GM18498 (cell line): Measurements from ENCODE around the gene DAB1.

Experiments
- ATAC-seq: cut with Tn5 transposase; IDR thresholded peaks from one replicate; pipeline ENCODE4 v1.9.1; 2021; ENCODE audit warnings: mild to moderate bottlenecking, moderate library complexity; ENCODE audit not compliant: unreplicated experiment

DAB1 gene

DNA sequence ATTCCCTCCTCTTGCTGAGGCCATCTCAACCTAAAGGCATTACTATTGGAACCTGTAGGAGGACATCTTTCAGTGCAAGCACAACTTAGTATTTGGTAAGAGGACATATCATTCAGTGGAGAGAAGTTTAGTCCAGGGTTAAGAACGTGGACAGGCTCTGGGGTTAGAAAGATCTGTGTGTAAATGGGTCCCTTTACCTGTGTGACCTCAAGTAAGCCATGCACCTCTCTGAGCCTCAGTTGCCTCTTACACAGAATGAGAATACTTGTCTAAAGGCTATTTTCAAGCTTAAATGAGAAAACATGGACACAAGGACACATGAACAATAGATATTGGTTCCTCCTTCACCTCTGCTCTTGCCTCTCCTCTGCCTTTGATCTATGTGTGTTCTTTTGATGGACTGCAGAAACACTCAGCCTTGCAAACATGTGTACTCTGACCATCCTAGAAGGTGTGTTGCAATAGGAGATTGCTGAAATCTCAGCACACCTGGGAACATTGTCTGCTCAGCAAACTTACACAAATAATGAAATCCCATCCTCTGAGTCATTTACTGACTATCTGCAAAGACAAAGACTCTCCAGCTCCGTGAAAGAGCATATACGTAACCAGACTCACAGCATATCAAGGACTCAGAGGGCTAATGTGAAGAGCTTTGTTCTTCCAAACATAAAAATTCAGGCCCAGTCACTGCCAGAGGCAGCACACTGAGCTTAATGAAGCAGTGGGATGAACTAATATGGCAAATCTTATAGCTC is 143.8 kb downstream of the DAB1 start:
- no peak for ATAC-seq

DNA sequence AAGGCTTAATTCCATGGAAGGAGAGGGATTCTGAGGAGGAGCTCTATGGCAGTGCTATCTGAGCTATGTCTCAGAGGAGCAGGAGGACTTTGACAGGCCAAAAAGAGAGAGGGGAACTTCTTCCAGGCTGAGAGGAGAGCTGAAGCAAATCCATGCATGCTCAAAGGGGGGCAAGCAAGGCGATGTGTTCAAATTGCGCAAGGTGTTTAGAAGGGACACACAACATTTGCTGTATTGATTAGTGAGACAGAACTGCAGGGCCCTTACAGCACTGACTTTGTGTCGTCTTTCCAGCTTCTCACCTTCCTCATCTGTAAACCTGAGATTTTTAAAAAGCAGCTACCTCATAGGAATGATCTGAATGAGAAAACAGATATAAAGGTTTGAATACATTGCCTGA is 145.3 kb downstream of the DAB1 start:
- ATAC-seq = no peak

DNA sequence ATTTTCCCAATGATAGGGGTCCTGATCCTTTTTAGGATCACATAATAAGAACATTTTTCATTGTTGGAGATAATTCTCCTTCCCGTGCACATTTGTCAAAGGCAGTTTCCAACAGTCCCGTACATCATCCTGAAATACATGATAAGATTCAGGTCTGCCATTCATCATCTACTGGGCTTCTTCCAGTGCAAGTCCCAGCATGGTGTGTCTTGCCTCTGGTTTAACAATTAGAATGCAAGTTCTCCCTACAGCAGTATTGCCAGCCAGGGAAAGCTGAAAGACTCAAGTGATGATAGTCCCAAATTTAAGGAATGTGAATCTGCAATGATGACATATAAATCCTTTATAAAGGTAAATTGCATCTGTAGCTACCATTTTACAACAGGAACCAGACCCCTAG is 146.2 kb downstream of the DAB1 start:
- ATAC-seq = no peak

DNA sequence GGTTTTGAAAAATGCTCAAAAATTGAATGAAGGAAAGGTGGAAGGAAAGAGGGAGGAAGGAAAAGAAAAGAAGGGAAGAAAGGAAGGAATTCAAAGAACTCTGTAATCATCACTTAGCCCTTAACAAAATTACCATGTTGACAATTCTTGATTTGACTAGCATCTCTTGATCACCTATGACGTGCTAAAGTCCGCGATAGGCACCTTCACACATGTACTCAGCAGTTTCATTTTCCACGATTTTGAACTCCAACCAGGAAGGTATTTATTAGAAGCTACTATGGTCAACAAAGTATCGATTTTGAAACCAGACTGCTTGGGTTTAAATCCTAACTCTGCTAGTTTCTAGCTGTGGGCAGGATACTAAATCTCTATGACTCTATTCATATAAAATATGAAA is 146.9 kb downstream of the DAB1 start:
- ATAC-seq = no peak

DNA sequence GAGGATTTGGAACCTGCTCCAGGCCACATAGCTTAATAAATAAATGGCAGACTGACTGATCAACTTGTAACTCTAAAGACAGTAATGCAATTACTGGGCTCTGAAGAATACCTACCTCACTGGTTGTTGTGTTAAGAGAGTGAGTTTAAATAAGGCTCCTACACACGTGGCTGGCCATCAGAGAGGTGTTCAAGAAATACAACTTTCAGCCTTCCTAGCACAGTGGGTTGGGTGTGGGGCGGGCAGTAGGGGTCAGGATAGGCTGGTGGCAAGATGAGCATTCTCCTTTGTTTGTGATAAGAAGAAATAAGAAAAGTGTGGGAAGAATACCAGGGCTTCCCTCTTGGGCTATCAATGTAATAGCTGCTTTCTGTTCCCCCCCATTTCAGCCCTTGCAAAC is 151.3 kb downstream of the DAB1 start:
- ATAC-seq = no peak

DNA sequence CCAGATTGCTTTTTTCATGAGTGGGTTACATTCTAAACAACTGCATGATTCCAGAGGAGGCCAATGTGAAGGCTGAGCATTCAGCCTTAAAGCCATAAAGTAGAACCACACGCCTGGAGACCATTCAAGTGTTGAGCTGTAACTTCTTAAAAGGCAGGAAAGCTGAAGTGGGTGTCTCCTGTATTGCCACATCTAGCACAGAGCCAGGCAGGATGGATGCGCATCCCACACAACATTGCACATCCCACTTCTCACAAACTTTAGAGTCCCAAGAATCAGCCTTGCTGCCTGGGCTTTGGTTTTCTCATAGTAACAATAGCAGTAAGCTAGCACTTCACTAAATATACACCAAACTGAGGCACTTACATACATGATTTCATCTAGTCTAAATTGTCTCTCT is 151.7 kb downstream of the DAB1 start:
- ATAC-seq = no peak

DNA sequence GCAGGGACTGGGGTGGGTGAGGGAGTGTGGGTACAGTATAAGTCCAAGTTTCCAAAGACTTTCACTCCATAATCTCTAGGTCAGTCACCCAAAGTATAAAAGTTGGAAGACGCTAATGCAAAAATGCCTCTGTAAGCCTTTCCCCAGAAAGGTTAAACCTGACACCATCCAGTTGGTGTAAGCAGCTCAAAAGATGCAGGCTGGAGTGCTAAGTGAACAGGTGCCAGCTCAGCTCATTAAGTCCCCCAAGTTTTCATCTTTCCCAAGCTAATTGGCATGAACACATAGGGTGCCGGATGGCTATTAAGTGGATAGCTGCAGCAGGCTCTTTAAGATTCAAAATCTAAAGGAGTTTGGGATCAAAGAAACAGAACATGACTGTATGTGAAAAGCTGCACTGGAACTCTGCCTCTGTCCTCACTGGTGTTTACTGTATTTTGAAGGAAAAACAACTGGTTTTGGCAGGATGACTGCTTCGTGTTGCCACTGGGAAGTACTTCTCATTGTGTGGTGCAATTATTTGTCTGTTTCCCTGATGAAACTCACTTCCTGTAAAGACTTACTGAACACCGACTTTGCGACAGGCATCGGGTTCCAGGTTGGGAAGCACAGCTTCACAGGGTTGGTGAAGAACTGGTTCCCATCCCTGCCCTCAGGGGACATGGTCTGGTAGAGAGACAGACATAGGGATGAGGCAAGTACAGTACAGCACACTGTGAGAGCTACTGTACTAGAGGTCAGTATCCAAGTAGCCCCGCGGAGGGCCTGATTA is 152.7 kb downstream of the DAB1 start:
- no peak for ATAC-seq

DNA sequence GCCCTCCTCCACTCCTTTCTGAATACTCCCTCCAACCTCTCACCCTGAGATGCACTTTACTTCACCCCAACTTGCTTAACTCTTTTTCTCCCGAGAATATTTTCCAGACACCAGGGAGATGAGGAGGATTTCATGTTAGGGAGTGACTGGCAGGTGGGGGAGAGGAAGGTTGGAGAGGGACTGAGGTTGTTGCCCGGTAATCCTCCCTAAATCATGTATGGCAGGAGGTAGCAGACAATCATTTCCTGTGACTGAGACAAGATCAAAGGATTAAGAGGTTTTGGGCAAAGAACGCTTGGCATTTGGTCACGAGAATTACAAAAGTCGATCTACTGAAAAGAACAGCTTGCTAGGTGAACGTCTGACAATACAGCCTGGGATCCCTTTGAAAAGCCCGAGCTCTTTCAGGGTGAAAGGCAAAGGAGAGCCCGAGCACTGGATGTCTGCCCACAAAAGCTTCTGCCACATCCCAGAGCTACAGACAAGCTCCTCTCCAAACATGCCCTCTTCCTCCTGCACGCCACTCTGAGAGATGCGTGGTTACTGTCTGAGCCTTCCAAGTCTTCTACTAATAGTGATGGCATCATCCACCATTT is 154.1 kb downstream of the DAB1 start:
- no peak for ATAC-seq

DNA sequence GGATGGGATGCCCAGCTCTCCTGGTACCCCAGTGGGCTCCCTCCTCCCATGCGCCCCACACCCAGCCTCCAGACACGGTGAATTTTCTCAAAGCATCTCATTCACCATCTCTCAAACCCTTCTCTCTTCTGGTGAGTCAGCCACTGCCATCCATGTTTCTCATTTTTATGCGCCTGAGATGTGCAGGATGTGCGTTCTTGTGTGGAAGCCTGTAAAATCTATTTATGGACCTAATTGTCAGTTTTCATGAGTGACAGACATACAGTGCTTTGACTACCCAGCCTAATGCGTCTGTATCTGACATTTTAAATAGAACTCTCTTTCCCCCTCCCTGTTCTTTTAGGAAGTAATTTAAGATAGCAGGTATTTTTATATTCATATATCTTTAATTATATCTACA is 158.8 kb downstream of the DAB1 start:
- no peak for ATAC-seq

DNA sequence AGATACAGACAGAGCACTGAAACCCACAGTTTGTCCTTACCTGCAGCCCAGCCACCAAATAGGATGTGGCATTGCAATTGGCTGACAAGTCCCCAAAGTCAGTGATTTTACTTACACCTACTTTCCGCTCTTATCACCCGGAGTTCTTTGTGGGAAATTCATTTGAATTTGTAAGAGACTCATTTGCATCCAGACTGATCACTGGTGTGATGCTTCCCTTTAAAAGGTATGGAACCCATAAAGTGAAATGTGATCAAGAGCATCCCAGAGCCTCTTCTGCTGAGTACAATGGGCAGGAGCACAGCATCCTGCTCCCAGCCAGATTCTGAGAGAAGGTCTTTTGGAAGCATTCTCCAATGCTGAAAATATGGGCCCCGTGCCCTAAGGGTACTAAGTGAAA is 161.4 kb downstream of the DAB1 start:
- ATAC-seq = no peak

DNA sequence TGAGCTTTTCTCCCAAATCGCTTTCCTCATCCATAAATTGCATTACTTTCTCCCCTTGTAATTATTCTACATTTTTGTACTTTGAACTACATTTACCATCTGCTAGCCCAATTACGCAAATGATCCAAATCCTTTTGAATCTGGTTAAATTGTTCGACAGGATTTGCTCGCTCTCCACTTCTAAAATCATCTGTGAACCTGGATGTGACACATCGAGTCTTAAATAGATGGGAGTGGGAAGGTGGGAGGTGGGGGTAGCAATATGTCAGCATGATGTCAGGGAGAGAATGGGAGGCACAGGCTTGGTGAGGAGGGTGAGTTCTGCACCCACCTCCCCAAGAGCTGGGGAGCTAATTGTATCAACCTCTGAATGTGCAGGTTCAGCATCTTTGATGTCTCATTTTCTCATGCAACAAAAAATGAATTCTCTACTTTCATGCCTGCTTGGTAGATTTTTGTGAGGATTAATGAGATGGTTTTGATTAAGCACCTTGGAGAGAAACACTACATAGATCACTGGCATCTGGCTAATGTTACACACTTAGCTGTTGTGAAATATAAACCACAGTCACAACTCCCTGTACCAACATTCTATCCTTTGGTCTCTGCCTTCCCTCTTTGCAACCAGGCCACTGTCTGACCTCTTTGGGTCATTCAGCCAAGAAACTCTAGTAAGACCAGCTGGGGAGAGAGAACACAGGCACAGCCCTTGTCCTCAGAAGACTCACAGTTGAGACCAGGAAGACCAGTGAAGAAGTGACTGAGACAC is 165.1 kb downstream of the DAB1 start:
- ATAC-seq = no peak

DNA sequence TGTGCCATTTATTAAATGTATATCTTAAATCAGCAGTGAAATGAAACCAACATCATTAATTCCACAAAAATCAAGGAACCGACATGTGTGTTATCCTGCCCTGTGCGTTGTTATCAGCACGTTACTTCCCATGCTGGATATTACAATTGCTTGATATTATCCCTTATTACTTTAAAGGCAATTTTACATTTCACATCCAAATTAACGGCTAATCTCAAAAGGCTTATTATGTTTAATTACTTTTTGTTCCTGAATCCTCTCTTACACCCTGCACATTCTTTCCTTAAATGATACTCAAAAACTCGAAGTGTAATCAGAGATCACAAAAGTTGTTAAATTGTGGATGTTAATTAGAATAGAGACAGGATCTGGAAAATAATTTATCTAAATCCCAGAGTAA is 167.9 kb downstream of the DAB1 start:
- ATAC-seq = no peak

DNA sequence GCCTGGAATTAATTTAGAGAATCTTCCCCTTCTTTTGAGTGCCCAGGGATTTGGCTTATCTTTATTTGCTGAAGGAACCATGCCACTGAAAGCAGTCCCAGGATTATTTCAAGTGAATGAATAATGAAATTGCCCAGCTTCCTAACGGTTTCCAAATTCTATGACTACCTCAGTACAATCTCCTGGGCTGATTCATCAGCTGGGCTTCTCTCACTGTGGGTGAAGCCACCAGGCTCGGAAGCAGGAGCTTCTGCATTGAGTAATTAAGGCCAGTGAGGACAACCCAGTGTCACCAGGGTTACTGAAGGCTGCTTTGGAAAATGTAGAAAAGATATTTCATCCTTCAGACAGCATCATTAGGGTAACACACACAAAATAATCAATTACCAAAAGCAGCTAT is 169.8 kb downstream of the DAB1 start:
- ATAC-seq = no peak

DNA sequence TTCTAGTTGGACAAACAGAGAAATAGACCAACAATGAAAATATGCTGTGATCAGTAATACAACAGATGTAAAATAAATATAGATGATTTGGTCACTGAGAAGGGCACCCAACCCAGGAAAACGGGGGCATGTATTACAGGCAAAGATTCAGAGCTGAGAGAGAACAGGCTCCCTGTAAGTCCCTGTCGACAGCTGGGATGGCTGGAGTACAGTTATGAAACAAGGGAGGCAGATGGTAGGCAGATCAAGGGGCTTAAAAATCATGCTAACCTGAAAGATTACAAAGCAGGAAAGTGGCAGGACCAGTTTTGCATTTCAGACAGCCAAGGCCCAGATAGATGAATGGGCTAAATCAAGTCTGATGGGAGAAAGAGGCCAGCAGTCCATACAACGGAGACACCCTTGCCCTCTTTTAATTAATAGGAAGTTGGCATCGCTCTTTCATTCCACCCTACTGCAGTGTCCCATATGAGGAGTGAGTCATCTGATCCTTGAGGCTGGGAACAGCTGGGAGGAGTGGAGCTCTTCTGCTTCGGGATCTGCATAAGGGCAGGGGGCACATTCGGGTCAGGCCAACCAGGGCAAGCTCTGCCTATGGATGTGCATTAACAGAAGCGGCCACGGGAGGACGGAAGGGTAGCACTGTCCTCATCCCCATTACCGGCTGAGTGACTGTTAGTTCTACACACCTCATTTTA is 171.1 kb downstream of the DAB1 start:
- no peak for ATAC-seq

DNA sequence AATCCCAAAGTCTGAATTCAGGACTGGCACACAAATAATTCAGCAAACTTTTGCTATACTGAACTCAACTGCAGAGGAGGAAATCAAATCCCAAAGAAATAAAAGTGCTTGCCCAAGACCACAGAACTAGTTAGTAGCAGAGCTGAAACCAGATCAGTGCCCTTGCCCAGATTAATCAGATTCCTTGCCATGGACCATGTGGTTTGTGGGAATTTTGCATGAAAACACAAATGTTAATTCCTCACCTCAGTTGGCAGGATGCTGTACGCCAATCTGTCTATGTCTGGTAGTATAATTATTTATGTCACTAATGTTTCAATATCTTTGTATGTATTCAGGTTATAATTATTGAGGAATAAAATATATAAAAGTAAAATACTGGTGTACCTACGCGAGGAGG is 173.8 kb downstream of the DAB1 start:
- no peak for ATAC-seq

DNA sequence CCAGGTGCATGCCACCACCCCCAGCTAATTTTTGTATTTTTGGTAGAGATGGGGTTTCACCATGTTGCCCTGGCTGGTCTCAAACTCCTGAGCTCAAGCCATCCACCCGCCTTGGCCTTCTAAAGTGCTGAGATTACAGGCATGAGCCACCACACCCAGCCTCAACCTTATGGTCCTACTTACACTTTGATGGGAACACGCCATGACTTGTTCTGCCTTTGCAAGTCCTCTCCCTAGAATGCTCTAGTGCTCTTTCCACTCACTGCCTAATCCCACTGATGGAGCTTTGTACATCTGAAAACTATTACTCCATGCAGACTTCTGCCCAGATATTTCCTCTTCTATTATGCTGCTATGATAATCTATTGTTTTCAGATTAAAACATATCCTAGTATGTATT is 174.3 kb downstream of the DAB1 start:
- ATAC-seq = no peak

DNA sequence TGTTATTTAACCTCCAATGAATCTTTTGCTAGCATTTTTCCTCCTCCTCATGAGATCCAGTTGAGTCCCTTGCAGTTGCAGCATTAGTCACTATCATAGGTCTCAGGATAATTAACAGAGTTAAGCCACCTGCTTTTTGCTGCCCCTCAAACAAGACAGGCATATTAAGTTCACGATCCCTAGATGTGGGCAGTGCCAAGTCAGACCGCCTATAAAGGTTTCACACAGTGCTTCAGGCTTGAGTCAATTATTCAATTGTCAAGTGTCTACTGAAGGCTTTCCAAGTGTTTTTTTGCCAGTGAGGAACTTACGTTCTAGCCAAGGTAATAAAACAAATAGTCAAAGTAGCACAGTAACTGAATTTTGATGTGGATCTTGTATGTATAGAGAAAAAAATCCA is 175.0 kb downstream of the DAB1 start:
- no peak for ATAC-seq

DNA sequence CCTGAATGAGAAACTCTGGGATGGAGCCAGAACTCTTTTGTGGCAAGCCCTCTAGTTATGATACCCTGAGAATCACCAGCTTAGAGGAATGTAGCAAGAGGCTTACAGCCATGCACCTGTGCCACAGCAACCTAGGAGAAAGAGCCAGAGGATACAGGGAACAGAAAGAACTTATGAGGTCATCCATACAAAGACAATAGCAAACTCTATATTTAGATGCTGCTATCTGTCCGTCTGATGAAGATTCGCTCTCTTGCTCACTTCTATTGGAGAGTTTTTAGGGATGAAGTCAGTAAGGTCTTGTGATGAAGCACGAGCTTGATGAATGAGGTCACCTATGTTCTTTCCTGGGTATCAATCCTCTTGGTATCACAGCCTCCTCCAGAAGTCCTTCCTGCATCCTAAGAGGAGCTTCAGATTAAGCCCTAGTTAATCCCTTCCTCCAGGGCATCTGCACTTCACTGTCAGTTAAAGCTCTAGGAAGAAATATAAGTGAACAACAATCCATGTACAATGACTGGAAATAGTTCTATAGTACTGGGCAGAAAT is 185.6 kb downstream of the DAB1 start:
- ATAC-seq = no peak

DNA sequence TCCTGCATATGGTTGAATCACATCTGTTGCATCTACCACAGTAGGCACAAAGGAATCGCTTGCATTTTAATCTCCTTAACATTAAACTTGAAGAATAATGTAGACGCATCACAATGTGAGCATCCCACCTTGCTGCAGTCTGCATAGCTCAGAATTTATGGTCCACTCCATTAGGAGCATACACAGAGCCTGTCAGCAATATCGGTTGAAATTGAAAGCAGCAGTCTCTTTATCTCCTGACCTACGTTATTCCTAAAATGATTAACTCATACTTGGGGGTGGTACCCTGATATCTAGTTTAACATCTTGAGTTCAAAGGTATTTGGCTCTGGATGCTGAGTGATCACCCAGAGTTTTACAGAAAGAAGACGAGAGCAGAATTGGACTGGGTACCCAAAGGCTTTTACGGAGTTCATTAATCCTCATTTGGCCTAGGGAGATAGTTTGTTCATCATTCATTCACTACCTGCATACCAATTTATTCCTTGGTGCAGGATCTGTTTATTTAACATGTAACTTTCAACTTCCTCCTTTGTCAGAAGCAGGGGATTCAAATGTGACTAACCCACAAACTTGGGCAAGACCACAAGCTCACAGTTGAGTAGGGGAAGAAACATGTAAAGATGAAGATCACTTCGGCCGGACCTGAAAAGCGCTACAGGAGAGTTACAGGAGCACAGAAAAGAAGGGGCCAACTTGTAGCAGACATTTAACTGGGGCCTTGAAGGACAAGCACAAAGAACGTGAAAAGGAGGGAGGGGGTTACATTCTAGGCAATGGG is 187.9 kb downstream of the DAB1 start:
- no peak for ATAC-seq

DNA sequence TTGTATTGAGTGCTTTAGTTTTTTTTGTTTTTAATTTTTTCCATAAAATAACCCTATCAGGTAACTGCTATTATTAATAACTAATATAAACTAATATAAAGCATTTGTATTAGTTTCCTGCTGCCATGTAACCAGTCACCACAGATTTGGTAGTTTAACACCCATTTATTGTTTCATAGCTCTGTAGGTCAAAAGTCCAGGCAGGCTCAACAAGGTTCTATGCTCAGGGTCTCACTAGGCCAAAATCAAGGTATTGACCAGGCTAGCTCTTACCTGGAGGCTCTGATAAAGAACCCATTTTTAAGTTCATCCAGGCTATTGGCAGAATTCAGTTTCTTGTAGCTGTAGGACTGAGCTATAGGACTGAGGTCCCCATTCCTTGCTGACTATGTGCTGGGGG is 189.4 kb downstream of the DAB1 start:
- ATAC-seq = no peak
